Measurements from ENCODE around the gene FLNA.

DNA sequence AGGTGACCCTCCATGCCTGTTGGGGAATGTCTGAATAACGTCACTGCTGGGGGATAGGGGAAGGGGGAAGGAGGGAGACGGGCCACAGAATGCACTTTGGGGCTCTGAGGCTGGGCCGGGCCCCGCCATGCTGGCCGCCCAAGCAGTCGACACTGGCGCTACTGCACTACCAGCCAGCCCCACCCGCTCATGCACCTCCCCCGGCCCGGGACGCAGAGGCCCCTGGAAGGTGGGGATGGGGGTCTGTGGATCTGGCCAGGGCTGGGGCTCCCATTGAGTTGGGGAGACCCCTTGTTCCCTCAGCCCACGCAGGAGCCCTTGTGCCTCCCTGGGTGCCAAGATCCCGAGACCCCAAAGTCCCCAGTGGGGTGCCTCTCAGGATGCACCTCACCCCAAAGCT, 17.8 kb downstream of the FLNA start:
- TF ChIP-seq, protein P1, sequence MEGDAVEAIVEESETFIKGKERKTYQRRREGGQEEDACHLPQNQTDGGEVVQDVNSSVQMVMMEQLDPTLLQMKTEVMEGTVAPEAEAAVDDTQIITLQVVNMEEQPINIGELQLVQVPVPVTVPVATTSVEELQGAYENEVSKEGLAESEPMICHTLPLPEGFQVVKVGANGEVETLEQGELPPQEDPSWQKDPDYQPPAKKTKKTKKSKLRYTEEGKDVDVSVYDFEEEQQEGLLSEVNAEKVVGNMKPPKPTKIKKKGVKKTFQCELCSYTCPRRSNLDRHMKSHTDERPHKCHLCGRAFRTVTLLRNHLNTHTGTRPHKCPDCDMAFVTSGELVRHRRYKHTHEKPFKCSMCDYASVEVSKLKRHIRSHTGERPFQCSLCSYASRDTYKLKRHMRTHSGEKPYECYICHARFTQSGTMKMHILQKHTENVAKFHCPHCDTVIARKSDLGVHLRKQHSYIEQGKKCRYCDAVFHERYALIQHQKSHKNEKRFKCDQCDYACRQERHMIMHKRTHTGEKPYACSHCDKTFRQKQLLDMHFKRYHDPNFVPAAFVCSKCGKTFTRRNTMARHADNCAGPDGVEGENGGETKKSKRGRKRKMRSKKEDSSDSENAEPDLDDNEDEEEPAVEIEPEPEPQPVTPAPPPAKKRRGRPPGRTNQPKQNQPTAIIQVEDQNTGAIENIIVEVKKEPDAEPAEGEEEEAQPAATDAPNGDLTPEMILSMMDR (IDR thresholded peaks at IDR 0.05; ENCODE audit: poor library complexity, severe bottlenecking) = no peak
- no peak for TF ChIP-seq EZH2 (IDR thresholded peaks at IDR 0.05; ENCODE audit: borderline replicate concordance, insufficient read depth, low read length, poor library complexity, severe bottlenecking)
- TF ChIP-seq, protein P2, sequence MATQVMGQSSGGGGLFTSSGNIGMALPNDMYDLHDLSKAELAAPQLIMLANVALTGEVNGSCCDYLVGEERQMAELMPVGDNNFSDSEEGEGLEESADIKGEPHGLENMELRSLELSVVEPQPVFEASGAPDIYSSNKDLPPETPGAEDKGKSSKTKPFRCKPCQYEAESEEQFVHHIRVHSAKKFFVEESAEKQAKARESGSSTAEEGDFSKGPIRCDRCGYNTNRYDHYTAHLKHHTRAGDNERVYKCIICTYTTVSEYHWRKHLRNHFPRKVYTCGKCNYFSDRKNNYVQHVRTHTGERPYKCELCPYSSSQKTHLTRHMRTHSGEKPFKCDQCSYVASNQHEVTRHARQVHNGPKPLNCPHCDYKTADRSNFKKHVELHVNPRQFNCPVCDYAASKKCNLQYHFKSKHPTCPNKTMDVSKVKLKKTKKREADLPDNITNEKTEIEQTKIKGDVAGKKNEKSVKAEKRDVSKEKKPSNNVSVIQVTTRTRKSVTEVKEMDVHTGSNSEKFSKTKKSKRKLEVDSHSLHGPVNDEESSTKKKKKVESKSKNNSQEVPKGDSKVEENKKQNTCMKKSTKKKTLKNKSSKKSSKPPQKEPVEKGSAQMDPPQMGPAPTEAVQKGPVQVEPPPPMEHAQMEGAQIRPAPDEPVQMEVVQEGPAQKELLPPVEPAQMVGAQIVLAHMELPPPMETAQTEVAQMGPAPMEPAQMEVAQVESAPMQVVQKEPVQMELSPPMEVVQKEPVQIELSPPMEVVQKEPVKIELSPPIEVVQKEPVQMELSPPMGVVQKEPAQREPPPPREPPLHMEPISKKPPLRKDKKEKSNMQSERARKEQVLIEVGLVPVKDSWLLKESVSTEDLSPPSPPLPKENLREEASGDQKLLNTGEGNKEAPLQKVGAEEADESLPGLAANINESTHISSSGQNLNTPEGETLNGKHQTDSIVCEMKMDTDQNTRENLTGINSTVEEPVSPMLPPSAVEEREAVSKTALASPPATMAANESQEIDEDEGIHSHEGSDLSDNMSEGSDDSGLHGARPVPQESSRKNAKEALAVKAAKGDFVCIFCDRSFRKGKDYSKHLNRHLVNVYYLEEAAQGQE (IDR thresholded peaks at IDR 0.05; ENCODE audit: borderline replicate concordance) = no peak

Data from neural cell (in vitro differentiated cells).